ENCODE results near the gene GNMT. TPM values are rescaled to one million over a fixed set of nuclear protein-coding genes. Genes with fewer than 3 reads are reported as not detected.
A peak's percentile ranks its signal among the peaks of the same experiment; 100 is the strongest.

Gene GNMT
- total RNA-seq, 4 donors from 2014 or later = 0.25 to 1.4 (median 0.60) TPM

DNA sequence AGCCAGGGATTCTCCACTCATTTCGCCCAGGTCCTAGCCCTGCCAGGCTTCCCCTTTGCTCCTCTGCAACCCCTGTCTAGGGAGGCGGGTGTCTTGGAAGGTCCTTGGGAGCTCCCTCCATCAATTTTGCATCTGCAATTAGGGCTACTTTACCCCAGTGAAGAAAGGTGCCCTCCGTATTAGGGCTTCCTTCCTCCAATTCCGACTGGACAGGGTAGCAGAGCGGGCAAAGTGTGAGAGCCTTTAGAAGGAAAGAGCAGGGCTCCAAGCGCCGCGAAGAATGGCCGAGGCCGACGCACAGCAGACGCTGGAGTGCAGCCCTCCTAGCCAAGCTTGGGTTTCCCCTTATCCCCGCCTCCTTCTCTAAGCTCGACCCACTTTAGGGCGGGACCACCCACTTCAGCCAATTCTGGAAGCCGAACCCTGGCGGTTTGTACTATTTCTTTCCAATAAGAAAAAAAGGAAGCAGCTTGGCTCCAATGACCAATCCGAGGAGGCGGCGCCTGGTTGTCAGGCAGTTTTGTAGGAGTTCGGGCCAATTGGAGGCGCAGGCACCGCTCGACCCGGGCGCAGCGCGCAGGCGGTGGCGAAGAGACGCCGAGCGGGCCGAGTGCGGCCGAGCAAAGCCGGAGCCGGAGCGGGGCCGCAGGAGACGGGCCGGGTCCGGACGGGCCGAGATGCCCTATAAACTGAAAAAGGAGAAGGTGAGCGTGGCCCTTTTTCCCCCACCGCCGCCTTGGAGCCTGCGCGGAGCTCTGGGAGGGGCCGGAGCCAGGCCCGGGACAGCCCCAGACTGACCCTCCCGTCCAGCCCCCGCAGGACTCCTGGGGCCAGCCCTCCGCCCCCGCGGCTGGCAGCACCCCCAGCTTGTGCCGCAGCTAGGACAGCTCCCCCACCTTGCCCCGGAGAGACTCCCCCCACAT lies 23.7 kb downstream of the GNMT start, which contains the start of gene PPP2R5D:
PPP2R5D (plus strand) TSS at position 570 of the 923 bp plus-strand sequence; CDS start at position 678, 108 bp downstream.
- peak within 1 kb of the TSS; percentile 64 for H3K4me3 ChIP-seq (ENCODE audit: low read depth, poor library complexity, severe bottlenecking)
- peak; percentile 99 to 100 for DNase-seq (ENCODE audit: low spot score in 2 of 2)
- TF ChIP-seq POLR2A (IDR thresholded peaks at IDR 0.05) (no peak), CTCF (IDR thresholded peaks at IDR 0.05) (no peak)
- intact Hi-C loops (cut with DNase I; ENCODE audit: low total_unique reads) = no loop called here
- WGBS, 2 donors = 0 to 1% methylated on average over 59 of the region's 59 CpGs

GRCh38 chr6:42984924-42985475 lies 24.4 kb downstream of the GNMT start:
- H3K4me3 ChIP-seq (ENCODE audit: low read depth, poor library complexity, severe bottlenecking) = peak overlapping the region; percentile 64
- 4 to 9% methylated on average over 13 of the region's 13 CpGs for WGBS, 2 donors
- no peak for DNase-seq (ENCODE audit: low spot score in 2 of 2)
- TF ChIP-seq POLR2A (IDR thresholded peaks at IDR 0.05) = no peak
- no peak for TF ChIP-seq CTCF (IDR thresholded peaks at IDR 0.05)
- intact Hi-C loops (cut with DNase I; ENCODE audit: low total_unique reads) = no loop called here

- no peak overlapping the region for H3K4me3 ChIP-seq (ENCODE audit: low read depth, poor library complexity, severe bottlenecking)
- WGBS, 2 donors = 76 to 78% methylated on average over 5 of the region's 5 CpGs
- TF ChIP-seq POLR2A (IDR thresholded peaks at IDR 0.05) = no peak
- no peak for TF ChIP-seq CTCF (IDR thresholded peaks at IDR 0.05)
- DNase-seq (ENCODE audit: low spot score in 2 of 2) = no peak
- intact Hi-C loops (cut with DNase I; ENCODE audit: low total_unique reads) = no loop called here
These were observed 27.2 kb downstream of the GNMT start for GRCh38 chr6:42987533-42988451.

GRCh38 chr6:42988486-42989020 lies 28.0 kb downstream of the GNMT start:
- no peak overlapping the region for H3K4me3 ChIP-seq (ENCODE audit: low read depth, poor library complexity, severe bottlenecking)
- DNase-seq (ENCODE audit: low spot score in 2 of 2) = no peak
- 29 to 39% methylated on average over 1 of the region's 1 CpG for WGBS, 2 donors
- TF ChIP-seq CTCF (IDR thresholded peaks at IDR 0.05) (no peak), POLR2A (IDR thresholded peaks at IDR 0.05) (no peak)
- intact Hi-C loops (cut with DNase I; ENCODE audit: low total_unique reads) = no loop called here

GRCh38 chr6:42989923-42990322 lies 29.4 kb downstream of the GNMT start:
- H3K4me3 ChIP-seq (ENCODE audit: low read depth, poor library complexity, severe bottlenecking) = no peak overlapping the region
- intact Hi-C loops (cut with DNase I; ENCODE audit: low total_unique reads) = no loop called here
- 67 to 90% methylated on average over 5 of the region's 5 CpGs for WGBS, 2 donors
- no peak for DNase-seq (ENCODE audit: low spot score in 2 of 2)
- TF ChIP-seq CTCF (IDR thresholded peaks at IDR 0.05) = no peak
- no peak for TF ChIP-seq POLR2A (IDR thresholded peaks at IDR 0.05)

Measured in lower leg skin (tissue), 4 donors.